SK-N-SH (cell line): ENCODE measurements around the gene COX5A. TPM values are rescaled to one million over a fixed set of nuclear protein-coding genes. Genes with fewer than 3 reads are reported as not detected.

Source experiments
- CTCF ChIA-PET: fragments of 300-600, 350-600 bp; formaldehyde crosslinking; extraction: SDS; loops from one replicate; lab custom pipeline; 2021; lab: Yijun Ruan, JAX
- POLR2A ChIA-PET: fragments of 350-600 bp; sonication (Branson Sonifier 250); formaldehyde crosslinking; extraction: SDS; loops from one replicate; lab custom pipeline; 2020; ENCODE audit warnings: antibody characterized with exemption, inconsistent platforms; lab: Yijun Ruan, JAX
- DNase-seq: peaks from one replicate; pipeline ENCODE4 v3.0.0; 2012
- H2AFZ ChIP-seq: fragments of 200-600 bp; sonication (generic); 2 replicates; pipeline ENCODE4 v1.8.1; 2016; ENCODE audit warnings: antibody characterized with exemption, mild to moderate bottlenecking, low read depth
- H3F3A ChIP-seq: fragments of 200-600 bp; sonication (generic); replicated peaks from 2 replicates; pipeline ENCODE3; 2016; ENCODE audit warnings: antibody characterized with exemption, mild to moderate bottlenecking; ENCODE audit not compliant: insufficient read depth
- H3K27ac ChIP-seq, 2 experiments: fragments of 200-500 bp in 1 of 2; fragments of 200-600 bp in 1 of 2; sonication (Bioruptor generic) in 1 of 2; sonication (generic), shearing (Covaris generic) in 1 of 2; 2 replicates each; pipeline versions ENCODE4 v1.5.1 to v1.6.1; 2014 to 2016; ENCODE audit warnings: low read depth in 2 of 2, inconsistent platforms in 1 of 2, low read length in 1 of 2, mild to moderate bottlenecking in 1 of 2, mixed read lengths in 1 of 2
- H3K27me3 ChIP-seq: fragments of 200-600 bp; sonication (generic), shearing (Covaris generic); 2 replicates; pipeline ENCODE4 v1.6.1; 2016; ENCODE audit warnings: mixed run types; ENCODE audit not compliant: insufficient read depth
- H3K36me3 ChIP-seq, 2 experiments: fragments of 200-500 bp in 1 of 2; fragments of 200-600 bp in 1 of 2; sonication (Bioruptor generic) in 1 of 2; sonication (generic) in 1 of 2; replicated peaks in 1 of 2; 2 replicates each; pipeline versions ENCODE3 to v1.5.1; 2014 to 2016; ENCODE audit warnings: low read length in 1 of 2, mild to moderate bottlenecking in 1 of 2; ENCODE audit not compliant: insufficient read depth in 2 of 2, control insufficient read depth in 1 of 2
- H3K4me1 ChIP-seq, 2 experiments: fragments of 200-500 bp in 1 of 2; fragments of 200-600 bp in 1 of 2; sonication (Bioruptor generic) in 1 of 2; sonication (generic), shearing (Covaris generic) in 1 of 2; 2 replicates each; pipeline versions ENCODE4 v1.5.1 to v1.6.1; 2014 to 2016; ENCODE audit warnings: low read depth in 1 of 2, low read length in 1 of 2, mixed run types in 1 of 2; ENCODE audit not compliant: insufficient read depth in 2 of 2, control insufficient read depth in 1 of 2
- H3K4me2 ChIP-seq: fragments of 200-600 bp; sonication (generic), shearing (Covaris generic); 2 replicates; pipeline ENCODE4 v1.6.1; 2017; ENCODE audit warnings: mixed run types
- H3K4me3 ChIP-seq, 2 experiments: fragments of 200-500 bp in 1 of 2; fragments of 200-600 bp in 1 of 2; sonication (Bioruptor generic) in 1 of 2; sonication (generic), shearing (Covaris generic) in 1 of 2; 2 replicates each; pipeline versions ENCODE4 v1.5.1 to v1.8.1; 2014 to 2016; ENCODE audit warnings: low read depth in 2 of 2, inconsistent platforms in 1 of 2, low read length in 1 of 2, mild to moderate bottlenecking in 1 of 2, mixed read lengths in 1 of 2, moderate library complexity in 1 of 2
- H3K79me2 ChIP-seq: fragments of 200-600 bp; sonication (generic); 2 replicates; pipeline ENCODE4 v1.8.1; 2017; ENCODE audit warnings: mild to moderate bottlenecking; ENCODE audit not compliant: insufficient read depth
- H3K9ac ChIP-seq: fragments of 200-600 bp; sonication (generic); 2 replicates; pipeline ENCODE4 v1.6.1; 2017; ENCODE audit warnings: mixed run types
- H3K9me2 ChIP-seq: fragments of 200-600 bp; sonication (generic); 2 replicates; pipeline ENCODE4 v1.6.1; 2017; ENCODE audit warnings: mixed run types
- H3K9me3 ChIP-seq: fragments of 200-600 bp; sonication (generic); 2 replicates; pipeline ENCODE4 v1.6.1; 2017; ENCODE audit warnings: mixed run types, mild to moderate bottlenecking, moderate library complexity
- H4K20me1 ChIP-seq: fragments of 200-600 bp; sonication (generic); 2 replicates; pipeline ENCODE4 v1.6.1; 2017; ENCODE audit warnings: mild to moderate bottlenecking, mixed run types; ENCODE audit not compliant: insufficient read depth
- CHD2 ChIP-seq: fragments of 150-350 bp; IDR thresholded peaks from 2 replicates; pipeline ENCODE4 v1.6.1; 2018; ENCODE audit warnings: low read length; ENCODE audit not compliant: partially characterized antibody
- ELF1 ChIP-seq: IDR thresholded peaks from 2 replicates; pipeline ENCODE4 v1.4.0; 2012
- EP300 ChIP-seq, 2 experiments: IDR thresholded peaks; 2 replicates each; pipeline versions ENCODE4 v1.4.0 to v1.6.1; 2012; ENCODE audit warnings: borderline replicate concordance in 1 of 2, low read depth in 1 of 2, low read length in 1 of 2
- EZH2phosphoT487 ChIP-seq: fragments of 200-600 bp; sonication (generic); IDR thresholded peaks from 2 replicates; pipeline ENCODE4 v1.6.1; 2017; ENCODE audit warnings: low read depth, mixed run types, mild to moderate bottlenecking, antibody characterized with exemption, moderate library complexity, borderline replicate concordance
- FOXM1 ChIP-seq: IDR thresholded peaks from 2 replicates; pipeline ENCODE4 v1.4.0; 2012; ENCODE audit warnings: low read depth, mild to moderate bottlenecking
- GATA2 ChIP-seq: sonication (generic); formaldehyde crosslinking; IDR thresholded peaks from 2 replicates; pipeline ENCODE4 v1.5.0; 2020; ENCODE audit warnings: mild to moderate bottlenecking, missing genetic modification reagents
- JUND ChIP-seq: IDR thresholded peaks from 2 replicates; pipeline ENCODE4 v1.4.0; 2012
- MXI1 ChIP-seq: IDR thresholded peaks from 2 replicates; pipeline ENCODE4 v1.6.1; 2012; ENCODE audit warnings: mild to moderate bottlenecking, low read depth, low read length, improper control_type of control experiment
- NFIC ChIP-seq: IDR thresholded peaks from 2 replicates; pipeline ENCODE4 v1.4.0; 2012; ENCODE audit warnings: borderline replicate concordance
- NRF1 ChIP-seq: IDR thresholded peaks from 2 replicates; pipeline ENCODE4 v1.6.1; 2012; ENCODE audit warnings: low read depth, mild to moderate bottlenecking, low read length
- POLR2AphosphoS5 ChIP-seq: IDR thresholded peaks from 2 replicates; pipeline ENCODE4 v1.6.1; 2012; ENCODE audit warnings: low read depth, low read length
- TCF12 ChIP-seq: IDR thresholded peaks from 2 replicates; pipeline ENCODE4 v1.4.0; 2012
- TEAD4 ChIP-seq: IDR thresholded peaks from 2 replicates; pipeline ENCODE4 v1.4.0; 2012; ENCODE audit warnings: mild to moderate bottlenecking, borderline replicate concordance; ENCODE audit not compliant: insufficient read depth
- YY1 ChIP-seq: IDR thresholded peaks from 2 replicates; pipeline ENCODE4 v1.4.0; 2012; ENCODE audit warnings: low read depth, mild to moderate bottlenecking
- WGBS: methylation state at CpG from one replicate; pipeline ENCODE4 v1.1.6; 2017; ENCODE audit warnings: low lambda C conversion rate; 5-methylcytosine and 5-hydroxymethylcytosine counted together
- polyA plus RNA-seq, 3 experiments: library from polyadenylated mRNA; depleted of rRNA; stranded (reverse); fragments of >200 nt; gene quantifications; 2 replicates each; pipeline ENCODE4 v1.2.3, GENCODE V29; 2012
- TF ChIP-seq, protein P1 (sequence below): IDR thresholded peaks from 2 replicates; pipeline ENCODE4 v1.4.0; 2012; ENCODE audit warnings: low read depth, borderline replicate concordance
- TF ChIP-seq, protein P2 (sequence below): IDR thresholded peaks from 2 replicates; pipeline ENCODE4 v1.4.0; 2012; ENCODE audit warnings: low read depth, borderline replicate concordance
- TF ChIP-seq, protein P3 (sequence below): fragments of 150-350 bp; IDR thresholded peaks from 2 replicates; pipeline ENCODE4 v1.6.1; 2017; ENCODE audit warnings: antibody characterized with exemption, low read length, low read depth, borderline replicate concordance
- TF ChIP-seq, protein P4 (sequence below): fragments of 150-350 bp; IDR thresholded peaks from 2 replicates; pipeline ENCODE4 v1.6.1; 2016; ENCODE audit warnings: mild to moderate bottlenecking, low read depth, low read length

COX5A gene
- polyA plus RNA-seq, 1 of the 3 experiments (the other 2 are of a cell fraction) = 158 TPM

DNA sequence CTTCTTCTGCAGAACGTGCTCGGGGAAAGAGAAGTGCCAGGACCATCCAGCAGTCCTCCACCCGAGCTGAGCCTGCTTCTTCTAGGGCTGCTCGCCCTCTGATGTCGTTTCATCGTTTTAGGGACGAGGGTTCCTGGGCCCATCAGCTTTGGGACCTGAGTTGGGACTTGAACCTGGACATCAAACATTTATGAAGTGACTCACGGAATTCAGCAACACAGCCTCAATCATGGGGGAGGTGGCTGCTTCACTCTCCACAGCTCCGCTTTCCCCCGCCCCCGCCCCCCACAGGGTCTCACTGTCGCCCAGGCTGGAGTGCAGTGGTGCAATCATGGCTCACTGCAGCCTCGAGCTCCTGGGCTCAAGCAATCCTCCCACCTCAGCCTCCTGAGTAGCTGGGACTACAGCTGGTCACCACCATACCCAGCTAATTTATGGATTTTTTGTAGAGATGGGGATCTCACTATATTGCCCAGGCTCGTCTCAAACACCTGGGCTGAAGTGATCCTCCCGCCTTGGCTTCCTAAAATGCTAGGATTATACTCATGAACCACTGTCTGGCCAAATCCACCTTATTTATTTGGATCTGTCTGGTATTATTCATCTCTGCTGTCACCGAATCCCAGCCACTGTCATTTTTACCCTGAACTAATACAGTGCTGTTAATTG, 64.0 kb downstream of the COX5A start:
- H3K79me2 ChIP-seq = peaks cover 40% of the 10 kb centered on the region
- peak; percentile 54 for DNase-seq
- no peaks in the 10 kb centered on the region for H3K27me3 ChIP-seq
- no peaks in the 10 kb centered on the region for H3K9me2 ChIP-seq
- H3K9ac ChIP-seq = peak overlapping the region; percentile 29; the same call in 1 of the 2 replicates
- 36% methylated on average over 16 of the region's 16 CpGs for WGBS
- POLR2A ChIA-PET = interaction anchor here (1.1 to 1.7 kb wide), 2 partner anchors 9 to 28 kb away, joined by 3 to 7 read pairs; no protein-coding TSS in a partner anchor
- no peaks in the 10 kb centered on the region for H3F3A ChIP-seq
- no peaks in the 10 kb centered on the region for H3K9me3 ChIP-seq
- H3K27ac ChIP-seq = peak overlapping the region in 1 of 2 experiments; percentile 34; a peak in 1 of 4 replicates
- H2AFZ ChIP-seq = peak overlapping the region; percentile 99
- peaks cover 10 to 20% of the 10 kb centered on the region in 2 experiments; a peak in 2 of 4 replicates for H3K4me1 ChIP-seq
- peak overlapping the region; percentile 90 for H3K4me2 ChIP-seq
- peak overlapping the region; percentile 72 to 88 for H3K4me3 ChIP-seq
- peaks cover 20% of the 10 kb centered on the region for H4K20me1 ChIP-seq
- TF ChIP-seq ELF1 = no peak
- TF ChIP-seq EP300 (IDR thresholded peaks at IDR 0.05; ENCODE audit: borderline replicate concordance in 1 of 2, low read depth in 1 of 2, low read length in 1 of 2) = no peak
- TF ChIP-seq, protein P1, sequence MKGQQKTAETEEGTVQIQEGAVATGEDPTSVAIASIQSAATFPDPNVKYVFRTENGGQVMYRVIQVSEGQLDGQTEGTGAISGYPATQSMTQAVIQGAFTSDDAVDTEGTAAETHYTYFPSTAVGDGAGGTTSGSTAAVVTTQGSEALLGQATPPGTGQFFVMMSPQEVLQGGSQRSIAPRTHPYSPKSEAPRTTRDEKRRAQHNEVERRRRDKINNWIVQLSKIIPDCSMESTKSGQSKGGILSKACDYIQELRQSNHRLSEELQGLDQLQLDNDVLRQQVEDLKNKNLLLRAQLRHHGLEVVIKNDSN = no peak
- TF ChIP-seq MXI1 = no peak
- no peak for TF ChIP-seq TEAD4
- no peak for TF ChIP-seq CHD2
- no peak for TF ChIP-seq EZH2phosphoT487
- TF ChIP-seq, all 33 proteins: peak for 0
- CTCF ChIA-PET = interaction anchor here (0.7 to 2.2 kb wide), 3 partner anchors 28 to 105 kb away, joined by 3 to 9 read pairs (median 5); no protein-coding TSS in a partner anchor
- H3K36me3 ChIP-seq = peaks cover 0 to 5% of the 10 kb centered on the region in 2 experiments

DNA sequence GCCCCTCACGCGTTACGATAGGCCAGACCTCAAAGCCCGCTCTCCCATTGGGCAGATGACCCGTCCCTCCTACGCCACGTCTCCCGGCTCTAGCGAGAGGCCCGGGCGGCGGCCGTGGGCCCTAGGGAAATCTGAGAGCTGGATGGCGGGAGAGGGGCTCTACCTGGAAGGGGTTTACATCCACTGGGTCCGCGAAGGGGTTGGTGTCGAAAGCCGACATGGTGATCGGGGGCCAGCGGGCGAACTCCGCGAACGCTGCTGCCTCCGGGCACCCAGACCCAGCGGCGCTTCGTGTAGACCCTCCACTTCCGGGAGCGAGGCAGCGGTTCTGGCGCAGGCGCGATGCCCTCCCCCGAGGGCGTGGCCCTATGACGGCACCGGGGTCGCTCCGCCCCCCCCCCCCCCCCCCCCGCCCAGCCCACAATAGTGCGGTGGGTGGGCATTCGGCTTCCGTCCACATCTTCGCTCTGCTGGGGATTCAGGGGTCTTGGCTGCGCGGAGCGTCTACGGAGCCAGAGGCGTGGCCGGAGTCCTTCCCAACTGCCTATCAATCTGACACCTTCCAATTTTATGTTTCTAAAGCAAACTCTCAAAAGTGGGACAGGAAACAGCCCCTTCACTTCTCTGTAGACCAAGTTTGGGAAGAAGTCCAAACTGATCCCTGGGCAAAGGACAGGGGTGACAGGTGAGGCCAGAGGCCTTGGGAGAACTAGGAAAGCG, 64.7 kb downstream of the COX5A start, which contains the start of gene SCAMP2:
Gene SCAMP2 (minus strand): TSS at position 330 of the 720 bp plus-strand sequence. CDS start 110 bp downstream, at position 220.
- Histone ChIP-seq H3K9me3 (no peaks in the 10 kb centered on the region), H3K4me3 (peak within 1 kb of the TSS; percentile 72 to 88), H3K4me2 (peak within 1 kb of the TSS; percentile 90), H3K9me2 (no peaks in the 10 kb centered on the region), H3K36me3 (peaks cover 0 to 5% of the 10 kb centered on the region in 2 experiments), H3K27ac (peak within 1 kb of the TSS; percentile 80 to 84; a peak in 3 of 4 replicates), H4K20me1 (peaks cover 27% of the 10 kb centered on the region), H3K9ac (peak within 1 kb of the TSS; percentile 84), H2AFZ (peak within 1 kb of the TSS; percentile 99), H3F3A (no peaks in the 10 kb centered on the region), H3K4me1 (peaks cover 10 to 20% of the 10 kb centered on the region in 2 experiments; a peak in 2 of 4 replicates), H3K27me3 (no peaks in the 10 kb centered on the region), H3K79me2 (peaks cover 47% of the 10 kb centered on the region)
- CTCF ChIA-PET = interaction anchor here (0.7 to 2.2 kb wide), 3 partner anchors 29 to 104 kb away, joined by 3 to 9 read pairs (median 5); no protein-coding TSS in a partner anchor
- WGBS = 1% methylated on average over 15 of the region's 52 CpGs
- DNase-seq = peak; percentile 98
- POLR2A ChIA-PET = interaction anchor here (1.1 to 1.7 kb wide), 2 partner anchors 9 to 28 kb away, joined by 3 to 7 read pairs; no protein-coding TSS in a partner anchor
- TF ChIP-seq, protein P2, sequence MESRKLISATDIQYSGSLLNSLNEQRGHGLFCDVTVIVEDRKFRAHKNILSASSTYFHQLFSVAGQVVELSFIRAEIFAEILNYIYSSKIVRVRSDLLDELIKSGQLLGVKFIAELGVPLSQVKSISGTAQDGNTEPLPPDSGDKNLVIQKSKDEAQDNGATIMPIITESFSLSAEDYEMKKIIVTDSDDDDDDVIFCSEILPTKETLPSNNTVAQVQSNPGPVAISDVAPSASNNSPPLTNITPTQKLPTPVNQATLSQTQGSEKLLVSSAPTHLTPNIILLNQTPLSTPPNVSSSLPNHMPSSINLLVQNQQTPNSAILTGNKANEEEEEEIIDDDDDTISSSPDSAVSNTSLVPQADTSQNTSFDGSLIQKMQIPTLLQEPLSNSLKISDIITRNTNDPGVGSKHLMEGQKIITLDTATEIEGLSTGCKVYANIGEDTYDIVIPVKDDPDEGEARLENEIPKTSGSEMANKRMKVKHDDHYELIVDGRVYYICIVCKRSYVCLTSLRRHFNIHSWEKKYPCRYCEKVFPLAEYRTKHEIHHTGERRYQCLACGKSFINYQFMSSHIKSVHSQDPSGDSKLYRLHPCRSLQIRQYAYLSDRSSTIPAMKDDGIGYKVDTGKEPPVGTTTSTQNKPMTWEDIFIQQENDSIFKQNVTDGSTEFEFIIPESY = no peak
- TF ChIP-seq EP300 (IDR thresholded peaks at IDR 0.05; ENCODE audit: borderline replicate concordance in 1 of 2, low read depth in 1 of 2, low read length in 1 of 2) (no peak), NFIC (no peak), FOXM1 (no peak), POLR2AphosphoS5 (peak; percentile 96), YY1 (no peak), MXI1 (peak; percentile 69; the same call in 1 of the 2 replicates), GATA2 (no peak), NRF1 (peak; percentile 75), JUND (no peak), TCF12 (no peak)
- TF ChIP-seq, protein P3, sequence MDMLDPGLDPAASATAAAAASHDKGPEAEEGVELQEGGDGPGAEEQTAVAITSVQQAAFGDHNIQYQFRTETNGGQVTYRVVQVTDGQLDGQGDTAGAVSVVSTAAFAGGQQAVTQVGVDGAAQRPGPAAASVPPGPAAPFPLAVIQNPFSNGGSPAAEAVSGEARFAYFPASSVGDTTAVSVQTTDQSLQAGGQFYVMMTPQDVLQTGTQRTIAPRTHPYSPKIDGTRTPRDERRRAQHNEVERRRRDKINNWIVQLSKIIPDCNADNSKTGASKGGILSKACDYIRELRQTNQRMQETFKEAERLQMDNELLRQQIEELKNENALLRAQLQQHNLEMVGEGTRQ = no peak
- TF ChIP-seq, protein P4, sequence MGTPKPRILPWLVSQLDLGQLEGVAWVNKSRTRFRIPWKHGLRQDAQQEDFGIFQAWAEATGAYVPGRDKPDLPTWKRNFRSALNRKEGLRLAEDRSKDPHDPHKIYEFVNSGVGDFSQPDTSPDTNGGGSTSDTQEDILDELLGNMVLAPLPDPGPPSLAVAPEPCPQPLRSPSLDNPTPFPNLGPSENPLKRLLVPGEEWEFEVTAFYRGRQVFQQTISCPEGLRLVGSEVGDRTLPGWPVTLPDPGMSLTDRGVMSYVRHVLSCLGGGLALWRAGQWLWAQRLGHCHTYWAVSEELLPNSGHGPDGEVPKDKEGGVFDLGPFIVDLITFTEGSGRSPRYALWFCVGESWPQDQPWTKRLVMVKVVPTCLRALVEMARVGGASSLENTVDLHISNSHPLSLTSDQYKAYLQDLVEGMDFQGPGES = peak; percentile 26; the same call in 1 of the 2 replicates
- TF ChIP-seq, protein P1 = no peak
